Breast epithelium (tissue), 4 donors: ENCODE measurements around the gene CCDC91. TPM values are rescaled to one million over a fixed set of nuclear protein-coding genes. Genes with fewer than 3 reads are reported as not detected.

ENCODE experiments used
- DNase-seq, 2 donors: peaks; one replicate each; pipeline ENCODE4 v3.0.0-alpha.2; 2019; ENCODE audit warnings: low spot score in 2 of 2
- H3K27ac ChIP-seq, 2 donors: fragments of 200-600 bp; sonication (generic) in 1 of 2; one replicate each; pipeline ENCODE4 v1.5.1; 2016 to 2019; ENCODE audit warnings: mild to moderate bottlenecking in 1 of 2
- H3K27me3 ChIP-seq, 2 donors: fragments of 200-600 bp; sonication (generic) in 1 of 2; one replicate each; pipeline versions ENCODE4 v1.5.1 to v1.6.0; 2017 to 2019; ENCODE audit warnings: control low read depth in 1 of 2, mild to moderate bottlenecking in 1 of 2
- H3K36me3 ChIP-seq: fragments of 200-600 bp; one replicate; pipeline ENCODE4 v1.5.1; 2019
- H3K4me1 ChIP-seq, 2 donors: fragments of 200-600 bp; sonication (generic); one replicate each; pipeline ENCODE4 v1.5.1; 2016 to 2019; ENCODE audit warnings: control low read depth in 1 of 2
- H3K4me3 ChIP-seq, 3 donors: fragments of 200-600 bp; sonication (generic); 1 replicate in 2 of 3; 2 replicates in 1 of 3; pipeline ENCODE4 v1.5.1; 2016 to 2019; ENCODE audit warnings: mild to moderate bottlenecking in 3 of 3, moderate library complexity in 2 of 3
- H3K9me3 ChIP-seq, 2 donors: fragments of 200-600 bp; sonication (generic) in 1 of 2; one replicate each; pipeline ENCODE4 v1.5.1; 2016 to 2019; ENCODE audit warnings: control low read depth in 1 of 2
- POLR2A ChIP-seq: fragments of 450-650 bp; IDR thresholded peaks from one replicate; pipeline ENCODE4 v1.6.1; 2016; ENCODE audit warnings: antibody characterized with exemption, mild to moderate bottlenecking, moderate library complexity
- POLR2AphosphoS5 ChIP-seq, 3 donors: sonication (generic); formaldehyde crosslinking; IDR thresholded peaks; one replicate each; pipeline ENCODE4 v1.6.1; 2017; ENCODE audit warnings: antibody characterized with exemption in 3 of 3
- intact Hi-C: fragments of 100-400 bp; cut with DNase I; formaldehyde crosslinking; loops from one replicate; pipeline ENCODE4 v1.15.1; 2023; ENCODE audit warnings: low total_unique reads
- total RNA-seq, 3 donors: library from RNA; depleted of rRNA; stranded (reverse); fragments of >200 nt; gene quantifications; one replicate each; pipeline ENCODE4 v1.1.0, GENCODE V29; 2016
- TF ChIP-seq, protein P1 (sequence below), 3 donors: fragments of 450-650 bp; IDR thresholded peaks; one replicate each; pipeline ENCODE4 v1.5.1; 2016 to 2017; ENCODE audit warnings: antibody characterized with exemption in 3 of 3, mild to moderate bottlenecking in 3 of 3, moderate library complexity in 3 of 3

The CCDC91 gene
- total RNA-seq, 3 donors from 2014 or later, result 45.9 to 68.9 (median 48.8) TPM

DNA sequence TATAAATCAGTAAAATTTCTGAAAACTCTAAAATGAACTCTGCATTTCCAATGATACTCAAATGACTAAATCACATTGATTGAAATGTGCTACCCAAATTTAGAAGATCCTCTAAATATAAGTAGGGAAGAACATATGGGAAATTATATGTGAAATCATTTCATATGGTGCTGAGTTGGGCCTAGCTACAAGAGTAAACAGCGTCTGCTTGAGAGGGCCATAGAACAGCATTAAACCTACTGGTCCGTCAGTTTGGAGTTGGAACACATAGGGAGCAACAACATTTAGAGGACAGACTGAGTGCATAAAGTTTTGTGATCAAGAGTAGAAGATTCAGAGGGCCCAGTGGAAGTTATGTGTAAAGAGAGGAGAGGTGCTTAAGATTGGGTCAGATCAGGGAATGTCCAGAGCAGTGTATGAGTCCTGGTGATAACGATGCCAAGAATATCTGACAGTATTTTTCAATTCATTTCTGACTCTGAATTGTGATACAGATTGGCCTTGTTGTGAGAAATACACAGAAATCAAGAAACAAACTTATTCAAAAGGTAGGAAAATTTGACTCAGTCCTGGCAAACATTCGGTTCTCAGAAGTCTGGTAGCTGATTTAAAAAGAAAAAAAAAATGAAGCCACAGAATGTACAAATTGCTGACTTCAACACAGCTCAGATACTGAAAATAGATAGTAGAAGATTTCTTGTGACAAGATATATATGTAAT is 362.2 kb downstream of the CCDC91 start:
- no peak overlapping the region for H3K4me3 ChIP-seq
- H3K4me1 ChIP-seq, result no peaks in the 10 kb centered on the region
- TF ChIP-seq POLR2A (no peak), POLR2AphosphoS5 (IDR thresholded peaks at IDR 0.05) (no peak)
- TF ChIP-seq, protein P1, sequence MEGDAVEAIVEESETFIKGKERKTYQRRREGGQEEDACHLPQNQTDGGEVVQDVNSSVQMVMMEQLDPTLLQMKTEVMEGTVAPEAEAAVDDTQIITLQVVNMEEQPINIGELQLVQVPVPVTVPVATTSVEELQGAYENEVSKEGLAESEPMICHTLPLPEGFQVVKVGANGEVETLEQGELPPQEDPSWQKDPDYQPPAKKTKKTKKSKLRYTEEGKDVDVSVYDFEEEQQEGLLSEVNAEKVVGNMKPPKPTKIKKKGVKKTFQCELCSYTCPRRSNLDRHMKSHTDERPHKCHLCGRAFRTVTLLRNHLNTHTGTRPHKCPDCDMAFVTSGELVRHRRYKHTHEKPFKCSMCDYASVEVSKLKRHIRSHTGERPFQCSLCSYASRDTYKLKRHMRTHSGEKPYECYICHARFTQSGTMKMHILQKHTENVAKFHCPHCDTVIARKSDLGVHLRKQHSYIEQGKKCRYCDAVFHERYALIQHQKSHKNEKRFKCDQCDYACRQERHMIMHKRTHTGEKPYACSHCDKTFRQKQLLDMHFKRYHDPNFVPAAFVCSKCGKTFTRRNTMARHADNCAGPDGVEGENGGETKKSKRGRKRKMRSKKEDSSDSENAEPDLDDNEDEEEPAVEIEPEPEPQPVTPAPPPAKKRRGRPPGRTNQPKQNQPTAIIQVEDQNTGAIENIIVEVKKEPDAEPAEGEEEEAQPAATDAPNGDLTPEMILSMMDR (IDR thresholded peaks at IDR 0.05), result no peak
- H3K27me3 ChIP-seq, result no peaks in the 10 kb centered on the region
- no peaks in the 10 kb centered on the region for H3K36me3 ChIP-seq
- intact Hi-C loops, result no loop called here
- H3K27ac ChIP-seq, result no peak overlapping the region
- H3K9me3 ChIP-seq, result no peaks in the 10 kb centered on the region
- no peak for DNase-seq

DNA sequence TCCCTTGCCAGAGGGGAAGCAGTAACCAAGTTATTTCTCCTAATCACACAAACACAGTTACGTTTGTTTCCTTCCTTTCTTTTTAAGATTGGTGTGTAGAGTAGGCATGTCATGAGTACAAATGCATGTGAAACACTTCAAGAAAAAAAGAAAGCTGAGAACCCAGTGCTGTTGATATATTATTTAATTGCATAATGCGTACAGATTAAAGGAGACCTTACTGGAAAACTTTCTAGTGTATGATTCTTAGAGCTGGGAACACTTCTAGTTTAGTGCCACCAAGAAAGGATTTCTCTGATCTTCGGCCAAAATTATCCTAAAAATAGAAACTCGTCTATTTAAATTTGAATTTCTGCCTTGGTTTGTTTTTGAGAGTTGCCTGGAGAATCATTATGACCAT is 365.5 kb downstream of the CCDC91 start:
- no peaks in the 10 kb centered on the region for H3K9me3 ChIP-seq
- no peaks in the 10 kb centered on the region for H3K27me3 ChIP-seq
- intact Hi-C loops, result no loop called here
- TF ChIP-seq, protein P1 (IDR thresholded peaks at IDR 0.05), result no peak
- TF ChIP-seq POLR2AphosphoS5 (IDR thresholded peaks at IDR 0.05) (no peak), POLR2A (no peak)
- H3K4me3 ChIP-seq, result no peak overlapping the region
- H3K36me3 ChIP-seq, result no peaks in the 10 kb centered on the region
- DNase-seq, result no peak
- H3K4me1 ChIP-seq, result no peaks in the 10 kb centered on the region
- no peak overlapping the region for H3K27ac ChIP-seq

DNA sequence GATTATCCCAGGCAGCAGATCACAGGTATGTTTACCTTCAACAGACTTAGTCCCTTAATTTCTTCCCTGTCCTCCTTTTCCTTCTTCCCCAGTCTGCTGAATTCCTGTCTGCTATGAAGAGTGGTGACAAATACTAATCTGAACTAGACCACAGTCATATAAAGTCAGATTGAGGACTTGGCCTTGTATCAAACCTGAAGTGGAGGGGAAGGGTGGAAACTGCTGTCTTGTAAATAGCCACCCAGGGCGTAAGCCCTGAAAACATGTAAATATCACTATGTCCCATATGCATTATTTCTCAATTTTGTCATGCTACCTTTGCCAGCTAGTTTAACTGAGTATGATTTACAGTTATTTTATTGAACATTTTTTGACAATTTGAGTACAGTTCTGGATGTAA is 368.0 kb downstream of the CCDC91 start:
- H3K4me1 ChIP-seq, result no peaks in the 10 kb centered on the region
- TF ChIP-seq, protein P1 (IDR thresholded peaks at IDR 0.05), result no peak
- TF ChIP-seq POLR2A (no peak), POLR2AphosphoS5 (IDR thresholded peaks at IDR 0.05) (no peak)
- no peak overlapping the region for H3K4me3 ChIP-seq
- H3K9me3 ChIP-seq, result no peaks in the 10 kb centered on the region
- H3K27me3 ChIP-seq, result no peaks in the 10 kb centered on the region
- no peaks in the 10 kb centered on the region for H3K36me3 ChIP-seq
- H3K27ac ChIP-seq, result no peak overlapping the region
- intact Hi-C loops, result no loop called here
- DNase-seq, result no peak

DNA sequence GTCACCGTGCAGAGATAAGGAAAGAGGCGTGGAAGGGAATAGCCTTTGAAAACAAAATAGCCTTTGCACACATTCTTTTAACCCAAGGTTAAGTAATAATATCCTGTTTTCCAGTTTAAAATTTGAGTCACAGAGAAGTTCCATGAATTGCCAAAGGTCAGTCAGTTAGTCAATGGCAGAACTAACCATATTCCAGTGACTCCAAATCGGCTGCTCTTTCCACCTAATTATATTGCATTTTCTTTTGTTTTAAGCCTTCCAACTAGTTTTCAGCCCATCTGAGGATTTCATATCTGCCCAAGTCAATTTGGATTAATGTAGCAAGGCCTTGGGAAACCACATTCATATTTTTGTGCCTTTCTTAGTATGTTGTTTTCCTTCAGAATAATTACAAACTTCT is 373.0 kb downstream of the CCDC91 start:
- intact Hi-C loops, result no loop called here
- H3K27me3 ChIP-seq, result no peaks in the 10 kb centered on the region
- no peaks in the 10 kb centered on the region for H3K36me3 ChIP-seq
- H3K27ac ChIP-seq, result peak overlapping the region in 1 of 2 donors; percentile 42
- H3K9me3 ChIP-seq, result no peaks in the 10 kb centered on the region
- H3K4me3 ChIP-seq, result no peak overlapping the region
- no peak for DNase-seq
- TF ChIP-seq POLR2A (no peak), POLR2AphosphoS5 (IDR thresholded peaks at IDR 0.05) (no peak)
- TF ChIP-seq, protein P1 (IDR thresholded peaks at IDR 0.05), result no peak
- H3K4me1 ChIP-seq, result no peaks in the 10 kb centered on the region

DNA sequence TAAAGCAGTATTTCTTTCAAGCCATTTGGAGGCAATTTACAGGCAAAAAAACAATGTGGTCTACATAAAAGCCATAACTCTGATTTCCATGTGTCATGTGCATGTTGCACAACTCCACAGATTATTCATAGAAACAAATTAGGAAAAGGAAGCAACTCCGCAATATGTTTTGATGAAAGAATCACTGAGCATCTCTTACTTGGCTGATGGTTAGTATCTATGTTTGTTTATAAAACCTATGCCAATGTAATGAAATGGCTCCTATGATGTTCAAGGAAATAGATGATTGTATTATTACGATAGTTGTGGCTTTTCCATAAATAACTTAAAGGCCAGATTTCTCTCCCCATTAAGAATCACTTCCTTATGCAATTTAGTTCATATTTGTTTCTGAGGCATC is 373.7 kb downstream of the CCDC91 start:
- no peaks in the 10 kb centered on the region for H3K4me1 ChIP-seq
- intact Hi-C loops, result no loop called here
- H3K27me3 ChIP-seq, result no peaks in the 10 kb centered on the region
- no peak overlapping the region for H3K4me3 ChIP-seq
- H3K27ac ChIP-seq, result peak overlapping the region; percentile 35 to 42
- no peak for DNase-seq
- TF ChIP-seq POLR2AphosphoS5 (IDR thresholded peaks at IDR 0.05) (no peak), POLR2A (no peak)
- TF ChIP-seq, protein P1 (IDR thresholded peaks at IDR 0.05), result no peak
- H3K9me3 ChIP-seq, result no peaks in the 10 kb centered on the region
- H3K36me3 ChIP-seq, result no peaks in the 10 kb centered on the region
